ENCODE data around the gene AUTS2. TPM values are rescaled to one million over a fixed set of nuclear protein-coding genes. Genes with fewer than 3 reads are reported as not detected.

The AUTS2 gene
- total and polyA plus RNA-seq, 10 of the 15 experiments (the other 5 are each of a cell fraction or from before 2014, with no cell fraction given), result 6.4 to 55.6 (median 21.6) TPM

GRCh38 chr7:70763961-70764691 is 1165.9 kb downstream of the AUTS2 start (continued):
- TF ChIP-seq, protein P1, sequence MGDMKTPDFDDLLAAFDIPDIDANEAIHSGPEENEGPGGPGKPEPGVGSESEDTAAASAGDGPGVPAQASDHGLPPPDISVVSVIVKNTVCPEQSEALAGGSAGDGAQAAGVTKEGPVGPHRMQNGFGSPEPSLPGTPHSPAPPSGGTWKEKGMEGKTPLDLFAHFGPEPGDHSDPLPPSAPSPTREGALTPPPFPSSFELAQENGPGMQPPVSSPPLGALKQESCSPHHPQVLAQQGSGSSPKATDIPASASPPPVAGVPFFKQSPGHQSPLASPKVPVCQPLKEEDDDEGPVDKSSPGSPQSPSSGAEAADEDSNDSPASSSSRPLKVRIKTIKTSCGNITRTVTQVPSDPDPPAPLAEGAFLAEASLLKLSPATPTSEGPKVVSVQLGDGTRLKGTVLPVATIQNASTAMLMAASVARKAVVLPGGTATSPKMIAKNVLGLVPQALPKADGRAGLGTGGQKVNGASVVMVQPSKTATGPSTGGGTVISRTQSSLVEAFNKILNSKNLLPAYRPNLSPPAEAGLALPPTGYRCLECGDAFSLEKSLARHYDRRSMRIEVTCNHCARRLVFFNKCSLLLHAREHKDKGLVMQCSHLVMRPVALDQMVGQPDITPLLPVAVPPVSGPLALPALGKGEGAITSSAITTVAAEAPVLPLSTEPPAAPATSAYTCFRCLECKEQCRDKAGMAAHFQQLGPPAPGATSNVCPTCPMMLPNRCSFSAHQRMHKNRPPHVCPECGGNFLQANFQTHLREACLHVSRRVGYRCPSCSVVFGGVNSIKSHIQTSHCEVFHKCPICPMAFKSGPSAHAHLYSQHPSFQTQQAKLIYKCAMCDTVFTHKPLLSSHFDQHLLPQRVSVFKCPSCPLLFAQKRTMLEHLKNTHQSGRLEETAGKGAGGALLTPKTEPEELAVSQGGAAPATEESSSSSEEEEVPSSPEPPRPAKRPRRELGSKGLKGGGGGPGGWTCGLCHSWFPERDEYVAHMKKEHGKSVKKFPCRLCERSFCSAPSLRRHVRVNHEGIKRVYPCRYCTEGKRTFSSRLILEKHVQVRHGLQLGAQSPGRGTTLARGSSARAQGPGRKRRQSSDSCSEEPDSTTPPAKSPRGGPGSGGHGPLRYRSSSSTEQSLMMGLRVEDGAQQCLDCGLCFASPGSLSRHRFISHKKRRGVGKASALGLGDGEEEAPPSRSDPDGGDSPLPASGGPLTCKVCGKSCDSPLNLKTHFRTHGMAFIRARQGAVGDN (IDR thresholded peaks at IDR 0.05), result peak; percentile 67; the same call in 1 of the 2 replicates
- no peak for TF ChIP-seq NR2C2 (IDR thresholded peaks at IDR 0.05; ENCODE audit: borderline replicate concordance, control insufficient read depth, insufficient read length, low read depth)
- TF ChIP-seq, protein P2, sequence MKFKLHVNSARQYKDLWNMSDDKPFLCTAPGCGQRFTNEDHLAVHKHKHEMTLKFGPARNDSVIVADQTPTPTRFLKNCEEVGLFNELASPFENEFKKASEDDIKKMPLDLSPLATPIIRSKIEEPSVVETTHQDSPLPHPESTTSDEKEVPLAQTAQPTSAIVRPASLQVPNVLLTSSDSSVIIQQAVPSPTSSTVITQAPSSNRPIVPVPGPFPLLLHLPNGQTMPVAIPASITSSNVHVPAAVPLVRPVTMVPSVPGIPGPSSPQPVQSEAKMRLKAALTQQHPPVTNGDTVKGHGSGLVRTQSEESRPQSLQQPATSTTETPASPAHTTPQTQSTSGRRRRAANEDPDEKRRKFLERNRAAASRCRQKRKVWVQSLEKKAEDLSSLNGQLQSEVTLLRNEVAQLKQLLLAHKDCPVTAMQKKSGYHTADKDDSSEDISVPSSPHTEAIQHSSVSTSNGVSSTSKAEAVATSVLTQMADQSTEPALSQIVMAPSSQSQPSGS (IDR thresholded peaks at IDR 0.05; ENCODE audit: low read length), result peak; percentile 91
- peak; percentile 82; the same call in 1 of the 2 replicates for TF ChIP-seq DPF2 (IDR thresholded peaks at IDR 0.05)
- TF ChIP-seq, protein P3, sequence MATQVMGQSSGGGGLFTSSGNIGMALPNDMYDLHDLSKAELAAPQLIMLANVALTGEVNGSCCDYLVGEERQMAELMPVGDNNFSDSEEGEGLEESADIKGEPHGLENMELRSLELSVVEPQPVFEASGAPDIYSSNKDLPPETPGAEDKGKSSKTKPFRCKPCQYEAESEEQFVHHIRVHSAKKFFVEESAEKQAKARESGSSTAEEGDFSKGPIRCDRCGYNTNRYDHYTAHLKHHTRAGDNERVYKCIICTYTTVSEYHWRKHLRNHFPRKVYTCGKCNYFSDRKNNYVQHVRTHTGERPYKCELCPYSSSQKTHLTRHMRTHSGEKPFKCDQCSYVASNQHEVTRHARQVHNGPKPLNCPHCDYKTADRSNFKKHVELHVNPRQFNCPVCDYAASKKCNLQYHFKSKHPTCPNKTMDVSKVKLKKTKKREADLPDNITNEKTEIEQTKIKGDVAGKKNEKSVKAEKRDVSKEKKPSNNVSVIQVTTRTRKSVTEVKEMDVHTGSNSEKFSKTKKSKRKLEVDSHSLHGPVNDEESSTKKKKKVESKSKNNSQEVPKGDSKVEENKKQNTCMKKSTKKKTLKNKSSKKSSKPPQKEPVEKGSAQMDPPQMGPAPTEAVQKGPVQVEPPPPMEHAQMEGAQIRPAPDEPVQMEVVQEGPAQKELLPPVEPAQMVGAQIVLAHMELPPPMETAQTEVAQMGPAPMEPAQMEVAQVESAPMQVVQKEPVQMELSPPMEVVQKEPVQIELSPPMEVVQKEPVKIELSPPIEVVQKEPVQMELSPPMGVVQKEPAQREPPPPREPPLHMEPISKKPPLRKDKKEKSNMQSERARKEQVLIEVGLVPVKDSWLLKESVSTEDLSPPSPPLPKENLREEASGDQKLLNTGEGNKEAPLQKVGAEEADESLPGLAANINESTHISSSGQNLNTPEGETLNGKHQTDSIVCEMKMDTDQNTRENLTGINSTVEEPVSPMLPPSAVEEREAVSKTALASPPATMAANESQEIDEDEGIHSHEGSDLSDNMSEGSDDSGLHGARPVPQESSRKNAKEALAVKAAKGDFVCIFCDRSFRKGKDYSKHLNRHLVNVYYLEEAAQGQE (IDR thresholded peaks at IDR 0.05; ENCODE audit: low read depth, low read length), result no peak
- peak; percentile 96 for TF ChIP-seq IKZF1 (conservative IDR thresholded peaks at IDR 0.05)
- TF ChIP-seq FOXK2 (IDR thresholded peaks at IDR 0.05), result no peak
- peak; percentile 77; the same call in 1 of the 2 replicates for TF ChIP-seq CBFB (IDR thresholded peaks at IDR 0.05; ENCODE audit: low read depth)
- TF ChIP-seq, protein P4, sequence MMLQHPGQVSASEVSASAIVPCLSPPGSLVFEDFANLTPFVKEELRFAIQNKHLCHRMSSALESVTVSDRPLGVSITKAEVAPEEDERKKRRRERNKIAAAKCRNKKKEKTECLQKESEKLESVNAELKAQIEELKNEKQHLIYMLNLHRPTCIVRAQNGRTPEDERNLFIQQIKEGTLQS (IDR thresholded peaks at IDR 0.05; ENCODE audit: borderline replicate concordance, extremely low read depth, low read depth, low read length), result no peak
- TF ChIP-seq ZZZ3 (IDR thresholded peaks at IDR 0.05; ENCODE audit: control insufficient read depth, insufficient read length, low read depth), result no peak
- TF ChIP-seq RAD21 (IDR thresholded peaks at IDR 0.05; ENCODE audit: insufficient read depth, low read depth, low read length), result 0 out of 2 replicates have a peak, but pooled peaks have one; percentile 16
- peak; percentile 83 for TF ChIP-seq IRF4 (IDR thresholded peaks at IDR 0.05; ENCODE audit: low read depth, low read length)
- TF ChIP-seq CREM (IDR thresholded peaks at IDR 0.05; ENCODE audit: low read depth), result peak; percentile 51
- TF ChIP-seq SUPT20H (IDR thresholded peaks at IDR 0.05; ENCODE audit: borderline replicate concordance, control insufficient read depth, low read depth, low read length), result no peak
- 0 out of 4 replicates have a peak, but pooled peaks of 1 of the 2 experiments have one; percentile 39 for TF ChIP-seq CEBPB (IDR thresholded peaks at IDR 0.05; ENCODE audit: borderline replicate concordance in 1 of 2, low read depth in 2 of 2, low read length in 2 of 2)
- peak in 1 of 2 experiments; percentile 58; a peak in 2 of 4 replicates for TF ChIP-seq ETV6 (conservative IDR thresholded peaks at IDR 0.05 in 1 of 2, IDR thresholded peaks at IDR 0.05 in 1 of 2; ENCODE audit: borderline replicate concordance in 1 of 2, low read depth in 1 of 2)
- TF ChIP-seq CBX3 (IDR thresholded peaks at IDR 0.05; ENCODE audit: borderline replicate concordance, low read depth), result no peak
- peak in 1 of 2 experiments; percentile 72 for TF ChIP-seq EP300 (IDR thresholded peaks at IDR 0.05; ENCODE audit: borderline replicate concordance in 1 of 2, control insufficient read depth in 1 of 2, low read depth in 2 of 2, low read length in 2 of 2)
- TF ChIP-seq POLR2A (IDR thresholded peaks at IDR 0.05; ENCODE audit: low read depth, low read length), result peak; percentile 27; the same call in 1 of the 2 replicates
- no peak for TF ChIP-seq FOS (IDR thresholded peaks at IDR 0.05; ENCODE audit: borderline replicate concordance, extremely low read depth, insufficient read length)

Data from GM12878 (cell line).